ENCODE results near the gene GBP7.

DNA sequence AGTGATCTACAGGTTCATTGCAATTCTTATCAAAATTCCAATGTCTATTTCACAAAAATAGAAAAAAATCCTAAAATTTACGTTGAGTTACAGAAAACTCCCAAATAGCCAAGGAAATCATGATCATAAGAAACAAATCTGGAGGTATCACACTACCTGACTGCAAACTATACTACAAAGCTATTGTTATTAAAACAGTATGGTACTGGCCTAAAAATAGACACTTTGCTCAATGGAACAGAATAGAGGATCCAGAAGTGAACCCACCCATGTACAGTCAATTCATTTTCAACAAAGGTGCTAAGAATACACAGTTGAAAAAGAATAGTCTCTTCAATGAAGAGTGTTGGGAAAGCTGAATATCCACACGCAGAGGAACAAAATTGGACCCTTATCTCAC, 80.1 kb downstream of the GBP7 start:
- TF ChIP-seq, protein P1, sequence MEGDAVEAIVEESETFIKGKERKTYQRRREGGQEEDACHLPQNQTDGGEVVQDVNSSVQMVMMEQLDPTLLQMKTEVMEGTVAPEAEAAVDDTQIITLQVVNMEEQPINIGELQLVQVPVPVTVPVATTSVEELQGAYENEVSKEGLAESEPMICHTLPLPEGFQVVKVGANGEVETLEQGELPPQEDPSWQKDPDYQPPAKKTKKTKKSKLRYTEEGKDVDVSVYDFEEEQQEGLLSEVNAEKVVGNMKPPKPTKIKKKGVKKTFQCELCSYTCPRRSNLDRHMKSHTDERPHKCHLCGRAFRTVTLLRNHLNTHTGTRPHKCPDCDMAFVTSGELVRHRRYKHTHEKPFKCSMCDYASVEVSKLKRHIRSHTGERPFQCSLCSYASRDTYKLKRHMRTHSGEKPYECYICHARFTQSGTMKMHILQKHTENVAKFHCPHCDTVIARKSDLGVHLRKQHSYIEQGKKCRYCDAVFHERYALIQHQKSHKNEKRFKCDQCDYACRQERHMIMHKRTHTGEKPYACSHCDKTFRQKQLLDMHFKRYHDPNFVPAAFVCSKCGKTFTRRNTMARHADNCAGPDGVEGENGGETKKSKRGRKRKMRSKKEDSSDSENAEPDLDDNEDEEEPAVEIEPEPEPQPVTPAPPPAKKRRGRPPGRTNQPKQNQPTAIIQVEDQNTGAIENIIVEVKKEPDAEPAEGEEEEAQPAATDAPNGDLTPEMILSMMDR (IDR thresholded peaks at IDR 0.05): no peak
- TF ChIP-seq EZH2phosphoT487 (IDR thresholded peaks at IDR 0.05): no peak
